Nephron progenitor cell (in vitro differentiated cells): Measurements from ENCODE around the gene FOLR2.
"Not testable (repeated sequence)": the region's sequence is repeated elsewhere in the genome, so short reads cannot be mapped to it uniquely, and the experiment has no call there.

Experiments used
- DNase-seq: peaks from one replicate; pipeline ENCODE4 v3.0.0; 2021
- H3K27ac Mint-ChIP-seq: 2 replicates; pipeline ENCODE4 v1.8.0; 2021; ENCODE audit warnings: mild to moderate bottlenecking, moderate library complexity, mixed read lengths
- H3K27me3 Mint-ChIP-seq: 2 replicates; pipeline ENCODE4 v1.8.0; 2021; ENCODE audit warnings: mild to moderate bottlenecking, low read depth, mixed read lengths; ENCODE audit not compliant: poor library complexity
- H3K36me3 Mint-ChIP-seq: 2 replicates; pipeline ENCODE4 v1.8.0; 2021; ENCODE audit warnings: low read depth, mixed read lengths
- H3K4me1 Mint-ChIP-seq: 2 replicates; pipeline ENCODE4 v1.8.0; 2021; ENCODE audit warnings: mixed read lengths
- H3K4me3 Mint-ChIP-seq: 2 replicates; pipeline ENCODE4 v1.8.0; 2021; ENCODE audit warnings: mild to moderate bottlenecking, moderate library complexity, mixed read lengths
- H3K9me3 Mint-ChIP-seq: 2 replicates; pipeline ENCODE4 v1.8.0; 2021; ENCODE audit warnings: mild to moderate bottlenecking, moderate library complexity, mixed read lengths
- TF ChIP-seq, protein P1 (sequence below): fragments of 200-600 bp; sonication (generic); IDR thresholded peaks from 2 replicates; pipeline ENCODE4 v1.5.0; 2021; ENCODE audit warnings: antibody characterized with exemption

Gene FOLR2

DNA sequence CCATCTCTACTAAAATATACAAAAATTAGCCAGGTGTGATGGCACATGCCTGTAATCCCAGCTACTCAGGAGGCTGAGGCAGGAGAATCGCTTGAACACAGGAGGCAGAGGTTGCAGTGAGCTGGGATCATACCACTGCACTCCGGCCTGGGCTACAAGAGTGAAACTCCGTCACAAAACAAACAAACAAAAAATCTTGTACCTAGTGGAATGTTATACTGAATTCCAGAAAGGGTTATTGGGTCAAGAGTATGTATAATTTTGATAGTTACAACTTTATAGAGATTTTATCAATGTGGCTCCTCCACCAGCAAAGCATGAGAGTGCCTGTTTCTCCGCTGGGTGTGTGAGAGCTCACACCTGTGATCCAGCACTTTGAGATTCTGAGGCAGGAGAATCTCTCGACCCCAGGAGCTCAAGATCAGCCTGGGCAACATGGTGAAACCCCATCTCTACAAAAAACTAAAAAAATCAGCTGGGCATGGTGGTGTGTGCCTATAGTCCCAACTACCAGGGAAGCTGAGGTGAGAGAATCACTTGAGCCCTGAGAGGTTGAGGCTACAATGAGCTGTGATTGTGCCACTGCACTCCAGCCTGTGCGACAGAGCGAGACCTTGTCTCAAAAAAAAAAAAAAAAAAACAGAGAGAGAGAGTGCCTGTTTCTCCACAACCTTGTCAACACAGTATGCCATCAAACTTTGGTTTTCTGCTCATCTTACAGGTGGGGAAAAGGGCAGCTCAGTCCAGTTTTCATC is 37.4 kb upstream of the FOLR2 start:
- H3K4me3 Mint-ChIP-seq = no peak overlapping the region
- peaks cover 36% of the 10 kb centered on the region for H3K27me3 Mint-ChIP-seq
- H3K4me1 Mint-ChIP-seq = peaks cover 14% of the 10 kb centered on the region
- H3K36me3 Mint-ChIP-seq = no peaks in the 10 kb centered on the region
- no peak for DNase-seq
- H3K27ac Mint-ChIP-seq = no peak overlapping the region
- H3K9me3 Mint-ChIP-seq = no peaks in the 10 kb centered on the region
- TF ChIP-seq, protein P1, sequence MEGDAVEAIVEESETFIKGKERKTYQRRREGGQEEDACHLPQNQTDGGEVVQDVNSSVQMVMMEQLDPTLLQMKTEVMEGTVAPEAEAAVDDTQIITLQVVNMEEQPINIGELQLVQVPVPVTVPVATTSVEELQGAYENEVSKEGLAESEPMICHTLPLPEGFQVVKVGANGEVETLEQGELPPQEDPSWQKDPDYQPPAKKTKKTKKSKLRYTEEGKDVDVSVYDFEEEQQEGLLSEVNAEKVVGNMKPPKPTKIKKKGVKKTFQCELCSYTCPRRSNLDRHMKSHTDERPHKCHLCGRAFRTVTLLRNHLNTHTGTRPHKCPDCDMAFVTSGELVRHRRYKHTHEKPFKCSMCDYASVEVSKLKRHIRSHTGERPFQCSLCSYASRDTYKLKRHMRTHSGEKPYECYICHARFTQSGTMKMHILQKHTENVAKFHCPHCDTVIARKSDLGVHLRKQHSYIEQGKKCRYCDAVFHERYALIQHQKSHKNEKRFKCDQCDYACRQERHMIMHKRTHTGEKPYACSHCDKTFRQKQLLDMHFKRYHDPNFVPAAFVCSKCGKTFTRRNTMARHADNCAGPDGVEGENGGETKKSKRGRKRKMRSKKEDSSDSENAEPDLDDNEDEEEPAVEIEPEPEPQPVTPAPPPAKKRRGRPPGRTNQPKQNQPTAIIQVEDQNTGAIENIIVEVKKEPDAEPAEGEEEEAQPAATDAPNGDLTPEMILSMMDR = no peak

DNA sequence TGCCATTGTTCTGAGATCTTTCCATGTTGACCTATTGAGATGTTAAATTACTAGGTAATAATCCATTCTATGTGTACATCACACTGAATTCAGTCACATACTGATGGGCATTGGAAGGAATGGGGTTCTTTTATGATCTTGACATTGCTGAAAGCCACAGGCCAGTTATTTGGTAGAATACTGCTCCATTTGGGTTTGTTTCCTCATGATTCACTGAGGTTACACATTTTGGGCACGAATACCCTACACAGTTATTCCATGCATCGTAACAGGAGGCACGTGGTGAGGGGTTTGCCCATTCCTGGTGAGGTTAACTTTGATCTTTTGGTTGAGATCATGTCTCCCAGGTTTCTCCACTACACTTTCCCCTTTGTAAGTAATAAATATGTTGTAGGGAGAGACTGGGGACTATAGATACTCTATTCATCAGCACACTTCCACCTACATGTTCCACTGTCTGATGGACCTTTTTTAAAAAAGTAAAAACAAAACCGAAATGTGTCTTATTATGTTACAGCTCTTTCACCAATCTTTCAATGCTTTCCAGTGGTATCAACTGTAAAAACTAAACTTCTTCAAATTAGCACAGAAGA is 36.7 kb upstream of the FOLR2 start:
- no peaks in the 10 kb centered on the region for H3K36me3 Mint-ChIP-seq
- H3K27ac Mint-ChIP-seq = no peak overlapping the region
- H3K27me3 Mint-ChIP-seq = peaks cover 35% of the 10 kb centered on the region
- H3K9me3 Mint-ChIP-seq = no peaks in the 10 kb centered on the region
- TF ChIP-seq, protein P1 = no peak
- H3K4me3 Mint-ChIP-seq = no peak overlapping the region
- H3K4me1 Mint-ChIP-seq = peaks cover 14% of the 10 kb centered on the region
- DNase-seq = no peak

DNA sequence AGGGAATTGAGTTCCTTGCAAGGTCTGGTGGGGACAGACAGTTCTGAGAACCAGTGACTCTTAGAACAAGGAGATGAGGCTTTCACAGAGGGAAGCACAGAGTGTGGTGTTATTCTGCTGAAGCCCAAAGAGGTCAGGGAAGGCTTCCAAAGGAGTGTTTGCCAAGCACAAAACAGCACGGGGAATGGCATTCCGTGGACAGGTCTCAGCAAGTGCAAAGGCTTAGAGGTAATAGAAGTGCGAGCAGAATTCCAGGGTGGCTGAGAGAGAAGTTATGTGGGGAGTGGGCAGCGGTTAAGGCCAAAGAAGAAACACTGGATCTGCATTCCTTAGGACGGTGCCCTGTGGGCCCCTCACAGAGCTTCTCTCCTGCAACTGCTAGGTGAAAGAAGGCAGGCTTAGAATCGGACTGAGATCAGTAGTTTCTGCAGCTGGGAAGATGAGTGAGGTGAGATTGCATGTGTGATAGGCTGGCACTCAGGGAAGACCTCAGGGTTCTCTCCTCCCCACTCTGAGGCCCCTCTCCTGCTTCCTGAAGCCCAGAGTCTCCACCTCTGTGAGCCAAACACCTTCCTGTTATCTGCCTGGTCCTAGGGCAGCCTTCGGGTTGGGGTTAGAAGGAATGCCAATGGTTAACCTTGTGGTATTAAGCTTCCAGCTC is 35.6 kb upstream of the FOLR2 start:
- H3K4me3 Mint-ChIP-seq, DNase-seq, H3K9me3 Mint-ChIP-seq, H3K36me3 Mint-ChIP-seq, H3K27ac Mint-ChIP-seq: not testable (repeated sequence)
- peaks cover 14% of the 10 kb centered on the region for H3K4me1 Mint-ChIP-seq
- H3K27me3 Mint-ChIP-seq = peaks cover 35% of the 10 kb centered on the region

DNA sequence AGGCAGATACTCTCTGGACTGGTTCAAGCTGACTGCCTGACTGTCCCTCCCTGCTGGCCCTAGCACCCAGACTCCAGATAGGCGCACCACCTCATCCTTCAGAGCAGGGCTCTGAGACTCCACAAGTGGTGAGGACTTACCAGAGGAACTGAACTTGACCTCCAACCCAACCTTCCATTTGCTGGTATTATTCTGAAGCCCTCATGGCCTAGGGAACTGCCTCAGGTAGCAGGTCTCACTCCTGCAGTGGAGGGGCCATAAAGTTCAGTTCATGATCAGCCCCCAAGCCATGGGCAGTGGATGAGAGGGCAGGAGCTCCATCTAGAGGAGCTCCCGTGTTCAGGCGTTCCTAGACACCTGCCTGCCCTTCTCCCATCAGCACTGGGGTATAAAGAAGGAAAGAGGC is 35.0 kb upstream of the FOLR2 start:
- H3K27ac Mint-ChIP-seq, H3K4me3 Mint-ChIP-seq, H3K9me3 Mint-ChIP-seq, DNase-seq, H3K36me3 Mint-ChIP-seq: not testable (repeated sequence)
- peaks cover 14% of the 10 kb centered on the region for H3K4me1 Mint-ChIP-seq
- peaks cover 33% of the 10 kb centered on the region for H3K27me3 Mint-ChIP-seq

DNA sequence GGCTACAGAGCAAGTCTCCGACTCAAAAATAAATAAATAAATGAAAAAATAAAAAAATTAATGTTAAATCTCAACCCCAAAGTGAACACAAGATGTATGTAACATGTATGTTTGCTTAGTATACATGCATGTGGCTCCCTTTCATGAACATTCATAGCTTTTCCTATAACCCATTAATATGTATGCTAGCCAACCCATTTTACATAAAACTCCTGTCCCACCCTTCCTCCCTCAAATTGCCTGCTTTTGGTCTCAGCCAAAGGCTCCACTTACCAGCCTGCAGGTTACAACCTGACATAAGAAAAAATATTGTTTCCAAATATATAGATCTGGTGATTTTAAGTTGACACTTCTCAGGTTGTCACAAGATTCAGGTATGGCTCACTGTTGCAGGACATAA is 28.3 kb upstream of the FOLR2 start:
- no peak overlapping the region for H3K27ac Mint-ChIP-seq
- TF ChIP-seq, protein P1 = no peak
- H3K9me3 Mint-ChIP-seq = no peaks in the 10 kb centered on the region
- H3K4me3 Mint-ChIP-seq = no peak overlapping the region
- H3K4me1 Mint-ChIP-seq = peaks cover 34% of the 10 kb centered on the region
- H3K27me3 Mint-ChIP-seq = peaks cover 10% of the 10 kb centered on the region
- no peaks in the 10 kb centered on the region for H3K36me3 Mint-ChIP-seq
- no peak for DNase-seq

DNA sequence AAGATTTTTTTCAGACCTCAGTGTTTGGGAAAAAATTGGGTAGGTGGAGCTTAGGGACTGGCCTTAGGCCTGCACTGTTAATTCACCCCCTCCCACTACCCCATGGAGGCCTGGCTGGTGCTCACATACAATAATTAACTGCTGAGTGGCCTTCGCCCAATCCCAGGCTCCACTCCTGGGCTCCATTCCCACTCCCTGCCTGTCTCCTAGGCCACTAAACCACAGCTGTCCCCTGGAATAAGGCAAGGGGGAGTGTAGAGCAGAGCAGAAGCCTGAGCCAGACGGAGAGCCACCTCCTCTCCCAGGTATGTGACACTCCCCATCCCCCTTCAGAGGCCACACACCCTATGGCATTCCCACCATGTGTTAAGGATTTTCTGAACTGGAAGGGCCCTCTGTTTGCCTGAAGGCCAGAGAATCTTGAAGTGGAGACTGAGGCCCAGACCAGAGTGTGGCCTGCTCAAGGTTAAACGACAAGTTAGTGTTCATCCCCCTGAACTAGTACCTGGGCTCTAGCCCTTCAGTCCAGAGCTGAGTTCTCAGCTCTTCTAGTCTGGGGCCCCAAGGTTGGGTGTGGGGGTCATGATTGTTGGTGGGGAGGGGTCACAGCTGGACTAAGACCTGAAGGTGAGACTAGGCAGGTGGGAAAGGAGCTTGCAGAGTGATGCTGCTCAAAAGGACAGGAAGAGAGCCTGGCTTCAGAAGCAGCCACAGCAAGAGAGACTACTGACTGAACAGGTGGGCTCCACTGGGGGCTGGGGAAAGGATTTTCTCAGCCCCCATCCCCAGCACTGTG is 26.9 kb upstream of the FOLR2 start:
- Mint-ChIP-seq H3K9me3 (no peaks in the 10 kb centered on the region), H3K36me3 (no peaks in the 10 kb centered on the region), H3K27me3 (peaks cover 6% of the 10 kb centered on the region), H3K27ac (no peak overlapping the region), H3K4me1 (peaks cover 28% of the 10 kb centered on the region), H3K4me3 (no peak overlapping the region)
- no peak for DNase-seq
- TF ChIP-seq, protein P1 = no peak
